Measurements from ENCODE around the gene RFC4. TPM values are rescaled to one million over a fixed set of nuclear protein-coding genes. Genes with fewer than 3 reads are reported as not detected.
A peak's percentile ranks its signal among the peaks of the same experiment; 100 is the strongest.
"Not testable (repeated sequence)": the region's sequence is repeated elsewhere in the genome, so short reads cannot be mapped to it uniquely, and the experiment has no call there.

The RFC4 gene
- 15.2 and 16.5 TPM in 2 replicates for total RNA-seq
- polyA plus RNA-seq (2012): 8.1 TPM

- peak; percentile 75 for DNase-seq (ENCODE audit: low read depth)
Measured at GRCh38 chr3:186806089-186807055, at the start of gene RFC4. Gene RFC4, minus strand, starts transcription at chr3:186806482. Its CDS starts 1,769 bp downstream, at chr3:186804713.

- no peak for DNase-seq (ENCODE audit: low read depth)
Measured at GRCh38 chr3:186854954-186855353, 48.7 kb upstream of the RFC4 start.

- no peak for DNase-seq (ENCODE audit: low read depth)
Measured at GRCh38 chr3:186854146-186854545, 47.9 kb upstream of the RFC4 start.

- no peak for DNase-seq (ENCODE audit: low read depth)
Measured at GRCh38 chr3:186852994-186853393, 46.7 kb upstream of the RFC4 start.

- DNase-seq (ENCODE audit: low read depth): not testable (repeated sequence)
Measured at GRCh38 chr3:186851835-186852234, 45.6 kb upstream of the RFC4 start.

GRCh38 chr3:186849374-186849975 lies 43.2 kb upstream of the RFC4 start:
- peak; percentile 41 for DNase-seq (ENCODE audit: low read depth)

GRCh38 chr3:186847437-186847836 lies 41.2 kb upstream of the RFC4 start:
- DNase-seq (ENCODE audit: low read depth): no peak

GRCh38 chr3:186845756-186846155 lies 39.5 kb upstream of the RFC4 start:
- DNase-seq (ENCODE audit: low read depth): no peak

GRCh38 chr3:186844908-186845307 lies 38.6 kb upstream of the RFC4 start:
- DNase-seq (ENCODE audit: low read depth): no peak

GRCh38 chr3:186843039-186843432 lies 36.8 kb upstream of the RFC4 start:
- DNase-seq (ENCODE audit: low read depth): no peak

- DNase-seq (ENCODE audit: low read depth): no peak
Measured at GRCh38 chr3:186842426-186843038, 36.2 kb upstream of the RFC4 start, which contains the start of gene ADIPOQ. Gene ADIPOQ, plus strand, starts transcription at chr3:186842710. Its CDS starts 10,349 bp downstream, at chr3:186853059.

GRCh38 chr3:186841620-186842019 lies 35.3 kb upstream of the RFC4 start:
- DNase-seq (ENCODE audit: low read depth): no peak

- DNase-seq (ENCODE audit: low read depth): peak; percentile 59
Measured at GRCh38 chr3:186839874-186840641, 33.8 kb upstream of the RFC4 start.

GRCh38 chr3:186832276-186832675 lies 26.0 kb upstream of the RFC4 start:
- no peak for DNase-seq (ENCODE audit: low read depth)

GRCh38 chr3:186831798-186832197 lies 25.5 kb upstream of the RFC4 start:
- DNase-seq (ENCODE audit: low read depth): no peak

- DNase-seq (ENCODE audit: low read depth): no peak
Measured at GRCh38 chr3:186828340-186828739, 22.1 kb upstream of the RFC4 start.

GRCh38 chr3:186826976-186827857 lies 20.9 kb upstream of the RFC4 start:
- DNase-seq (ENCODE audit: low read depth): peak; percentile 84

GRCh38 chr3:186826410-186826975 lies 20.2 kb upstream of the RFC4 start:
- DNase-seq (ENCODE audit: low read depth): no peak

- no peak for DNase-seq (ENCODE audit: low read depth)
Measured at GRCh38 chr3:186825872-186826409, 19.7 kb upstream of the RFC4 start.

Data from myocyte (in vitro differentiated cells).